Measurements from ENCODE around the gene CHKB.

Gene CHKB

GRCh38 chr22:50574383-50574755 lies 8.3 kb downstream of the CHKB start:
- DNase-seq (ENCODE audit: low read depth) = no peak

- DNase-seq (ENCODE audit: low read depth) = no peak
These were observed 8.9 kb downstream of the CHKB start for GRCh38 chr22:50573491-50574382.

GRCh38 chr22:50572965-50573364 lies 9.7 kb downstream of the CHKB start:
- no peak for DNase-seq (ENCODE audit: low read depth)

GRCh38 chr22:50571264-50572175 lies 11.1 kb downstream of the CHKB start:
- DNase-seq (ENCODE audit: low read depth) = no peak

GRCh38 chr22:50570861-50571260 lies 11.8 kb downstream of the CHKB start:
- no peak for DNase-seq (ENCODE audit: low read depth)

GRCh38 chr22:50569896-50570535 lies 12.6 kb downstream of the CHKB start:
- no peak for DNase-seq (ENCODE audit: low read depth)

GRCh38 chr22:50569041-50569459 lies 13.6 kb downstream of the CHKB start:
- DNase-seq (ENCODE audit: low read depth) = no peak

GRCh38 chr22:50568626-50569025 lies 14.0 kb downstream of the CHKB start:
- no peak for DNase-seq (ENCODE audit: low read depth)

GRCh38 chr22:50567721-50568252 lies 14.9 kb downstream of the CHKB start:
- no peak for DNase-seq (ENCODE audit: low read depth)

- no peak for DNase-seq (ENCODE audit: low read depth)
These were observed 18.4 kb downstream of the CHKB start for GRCh38 chr22:50564289-50564688.

- DNase-seq (ENCODE audit: low read depth) = no peak
These were observed 19.1 kb downstream of the CHKB start for GRCh38 chr22:50563413-50564160.

- no peak for DNase-seq (ENCODE audit: low read depth)
These were observed 19.9 kb downstream of the CHKB start, which contains the start of gene SYCE3 for GRCh38 chr22:50562523-50563412. TSS of gene SYCE3 (minus strand) at chr22:50562919. CDS start at chr22:50556405, 6,514 bp downstream.

- DNase-seq (ENCODE audit: low read depth) = no peak
These were observed 21.0 kb downstream of the CHKB start for GRCh38 chr22:50561401-50562358.

GRCh38 chr22:50560034-50560433 lies 22.6 kb downstream of the CHKB start:
- no peak for DNase-seq (ENCODE audit: low read depth)

GRCh38 chr22:50556703-50557102 lies 25.9 kb downstream of the CHKB start:
- no peak for DNase-seq (ENCODE audit: low read depth)

GRCh38 chr22:50553310-50553709 lies 29.3 kb downstream of the CHKB start:
- no peak for DNase-seq (ENCODE audit: low read depth)

- DNase-seq (ENCODE audit: low read depth) = no peak
These were observed 31.4 kb downstream of the CHKB start for GRCh38 chr22:50551160-50551752.

GRCh38 chr22:50550395-50550794 lies 32.3 kb downstream of the CHKB start:
- no peak for DNase-seq (ENCODE audit: low read depth)
